ENCODE measurements around the gene INPP5B. TPM values are rescaled to one million over a fixed set of nuclear protein-coding genes. Genes with fewer than 3 reads are reported as not detected.

Gene INPP5B
- total and polyA plus RNA-seq, 2 of the 13 experiments (the other 11 are each of a cell fraction or from before 2014, with no cell fraction given), result 9.0 to 9.8 TPM

DNA sequence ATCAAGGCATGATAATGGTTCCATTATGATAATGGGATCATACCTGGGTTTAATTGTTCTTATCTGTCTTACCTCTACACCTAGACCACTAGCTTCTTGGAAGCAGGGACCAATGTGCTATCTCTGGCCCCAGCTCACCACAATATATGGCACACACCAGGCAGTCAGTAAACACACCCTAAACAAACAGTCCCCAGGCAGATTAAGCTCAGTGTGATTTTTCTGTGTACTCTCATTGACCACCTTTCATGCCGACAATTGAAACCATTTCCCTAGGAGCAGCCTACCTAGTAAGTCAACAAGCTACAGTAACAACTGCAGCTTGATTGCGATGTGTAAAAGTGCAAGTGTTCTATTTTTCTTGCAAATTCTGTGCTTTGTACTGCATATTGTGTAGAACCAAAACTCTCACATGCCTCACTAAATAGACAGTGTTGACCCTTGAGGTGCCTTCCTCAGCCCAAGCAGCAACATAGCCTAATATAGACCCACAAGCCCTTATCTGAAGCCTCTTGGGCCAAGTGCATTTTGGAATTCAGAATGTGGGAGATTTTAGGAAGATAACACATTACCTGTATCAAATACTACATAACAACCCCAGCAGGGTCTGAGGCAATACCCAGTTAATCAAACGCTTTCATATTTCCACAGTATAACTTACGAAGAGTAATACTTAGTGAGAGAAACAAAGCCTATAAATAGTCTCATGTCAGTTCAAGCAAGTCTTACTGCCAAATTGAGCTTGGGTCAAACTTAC lies 32.0 kb downstream of the INPP5B start (continued):
- TF ChIP-seq FOXA3 (CRISPR knock-in tag; IDR thresholded peaks at IDR 0.05) (peak; percentile 74), ZNF569 (CRISPR knock-in tag; IDR thresholded peaks at IDR 0.05; ENCODE audit: borderline replicate concordance) (no peak), RNF2 (conservative IDR thresholded peaks at IDR 0.05; ENCODE audit: low read depth) (no peak), HDAC1 (CRISPR knock-in tag; IDR thresholded peaks at IDR 0.05) (no peak), FOXM1 (CRISPR knock-in tag; IDR thresholded peaks at IDR 0.05) (no peak), NR0B2 (CRISPR knock-in tag; IDR thresholded peaks at IDR 0.05) (no peak), ZNF33A (CRISPR knock-in tag; IDR thresholded peaks at IDR 0.05; ENCODE audit: borderline replicate concordance) (no peak), CHD4 (IDR thresholded peaks at IDR 0.05; ENCODE audit: borderline replicate concordance, low read length) (no peak), REPIN1 (CRISPR knock-in tag; IDR thresholded peaks at IDR 0.05; ENCODE audit: borderline replicate concordance, low read depth) (no peak), EZH2 (conservative IDR thresholded peaks at IDR 0.05; ENCODE audit: low read depth, low read length) (no peak), GABPA (IDR thresholded peaks at IDR 0.05; ENCODE audit: low read depth, low read length) (no peak), GABPA (CRISPR knock-in tag; IDR thresholded peaks at IDR 0.05; ENCODE audit: low read depth) (no peak), ZNF703 (CRISPR knock-in tag; IDR thresholded peaks at IDR 0.05; ENCODE audit: borderline replicate concordance) (no peak), KDM6A (CRISPR knock-in tag; IDR thresholded peaks at IDR 0.05; ENCODE audit: low read depth) (no peak), ZNF816 (CRISPR knock-in tag; IDR thresholded peaks at IDR 0.05; ENCODE audit: borderline replicate concordance) (no peak), ZC3H13 (CRISPR knock-in tag; IDR thresholded peaks at IDR 0.05) (no peak), ZNF121 (CRISPR knock-in tag; IDR thresholded peaks at IDR 0.05) (no peak), ZNF383 (CRISPR knock-in tag; IDR thresholded peaks at IDR 0.05; ENCODE audit: borderline replicate concordance) (no peak), ZBTB25 (CRISPR knock-in tag; IDR thresholded peaks at IDR 0.05) (no peak), ZNF777 (CRISPR knock-in tag; IDR thresholded peaks at IDR 0.05) (no peak), HDAC2 (CRISPR knock-in tag; IDR thresholded peaks at IDR 0.05) (no peak), ETV5 (CRISPR knock-in tag; IDR thresholded peaks at IDR 0.05; ENCODE audit: borderline replicate concordance) (no peak), STAT5B (CRISPR knock-in tag; IDR thresholded peaks at IDR 0.05) (no peak)
- TF ChIP-seq, protein P1, sequence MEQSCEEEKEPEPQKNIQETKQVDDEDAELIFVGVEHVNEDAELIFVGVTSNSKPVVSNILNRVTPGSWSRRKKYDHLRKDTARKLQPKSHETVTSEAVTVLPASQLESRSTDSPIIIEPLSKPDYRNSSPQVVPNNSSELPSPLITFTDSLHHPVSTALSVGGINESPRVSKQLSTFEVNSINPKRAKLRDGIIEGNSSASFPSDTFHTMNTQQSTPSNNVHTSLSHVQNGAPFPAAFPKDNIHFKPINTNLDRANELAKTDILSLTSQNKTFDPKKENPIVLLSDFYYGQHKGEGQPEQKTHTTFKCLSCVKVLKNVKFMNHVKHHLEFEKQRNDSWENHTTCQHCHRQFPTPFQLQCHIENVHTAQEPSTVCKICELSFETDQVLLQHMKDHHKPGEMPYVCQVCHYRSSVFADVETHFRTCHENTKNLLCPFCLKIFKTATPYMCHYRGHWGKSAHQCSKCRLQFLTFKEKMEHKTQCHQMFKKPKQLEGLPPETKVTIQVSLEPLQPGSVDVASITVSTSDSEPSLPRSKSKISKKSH (CRISPR knock-in tag; IDR thresholded peaks at IDR 0.05; ENCODE audit: borderline replicate concordance), result no peak
- TF ChIP-seq, protein P2, sequence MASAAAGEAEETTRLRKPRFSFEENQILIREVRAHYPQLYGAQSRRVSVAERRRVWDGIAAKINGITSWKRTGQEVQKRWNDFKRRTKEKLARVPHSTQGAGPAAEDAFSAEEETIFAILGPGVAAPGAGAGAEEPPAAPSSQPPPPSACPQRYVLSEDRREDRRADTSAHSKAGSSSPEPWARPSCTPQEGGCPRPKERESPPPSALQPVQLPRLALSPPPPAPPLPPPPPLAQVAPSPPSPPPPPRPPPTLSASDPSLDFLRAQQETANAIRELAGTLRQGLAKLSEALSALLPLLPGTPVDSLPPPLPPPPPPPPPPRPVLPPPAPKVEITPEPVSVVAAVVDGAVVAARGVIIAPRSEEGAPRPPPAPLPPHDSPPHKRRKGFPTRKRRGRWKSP (CRISPR knock-in tag; IDR thresholded peaks at IDR 0.05), result no peak
- TF ChIP-seq, protein P3, sequence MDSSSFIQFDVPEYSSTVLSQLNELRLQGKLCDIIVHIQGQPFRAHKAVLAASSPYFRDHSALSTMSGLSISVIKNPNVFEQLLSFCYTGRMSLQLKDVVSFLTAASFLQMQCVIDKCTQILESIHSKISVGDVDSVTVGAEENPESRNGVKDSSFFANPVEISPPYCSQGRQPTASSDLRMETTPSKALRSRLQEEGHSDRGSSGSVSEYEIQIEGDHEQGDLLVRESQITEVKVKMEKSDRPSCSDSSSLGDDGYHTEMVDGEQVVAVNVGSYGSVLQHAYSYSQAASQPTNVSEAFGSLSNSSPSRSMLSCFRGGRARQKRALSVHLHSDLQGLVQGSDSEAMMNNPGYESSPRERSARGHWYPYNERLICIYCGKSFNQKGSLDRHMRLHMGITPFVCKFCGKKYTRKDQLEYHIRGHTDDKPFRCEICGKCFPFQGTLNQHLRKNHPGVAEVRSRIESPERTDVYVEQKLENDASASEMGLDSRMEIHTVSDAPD (CRISPR knock-in tag; IDR thresholded peaks at IDR 0.05), result peak; percentile 94
